ENCODE data around the gene NRF1. TPM values are rescaled to one million over a fixed set of nuclear protein-coding genes. Genes with fewer than 3 reads are reported as not detected.
A peak's percentile ranks its signal among the peaks of the same experiment; 100 is the strongest.

NRF1 gene
- total and polyA plus RNA-seq, 10 of the 15 experiments (the other 5 are each of a cell fraction or from before 2014, with no cell fraction given): 3.5 to 23.1 (median 13.5) TPM

DNA sequence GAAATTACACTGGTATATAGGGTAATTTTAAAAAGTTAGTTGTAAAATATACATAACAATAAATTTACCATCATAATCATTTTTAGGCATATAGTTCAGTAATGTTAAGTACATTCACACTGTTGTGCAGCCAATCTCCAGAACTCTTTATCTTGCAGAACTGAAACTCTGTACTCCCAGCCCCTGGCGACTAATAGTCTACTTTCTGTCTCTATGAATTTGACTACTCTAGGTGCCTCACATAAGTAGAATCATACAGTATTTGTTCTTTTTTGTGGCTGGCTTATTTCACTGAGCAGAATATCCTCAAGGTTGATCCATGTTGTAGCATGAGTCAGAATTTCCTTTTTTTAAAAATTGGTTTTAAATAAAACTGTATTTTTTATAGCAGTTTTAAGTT is 41.4 kb downstream of the NRF1 start:
- in situ Hi-C loops (cut with MboI) (no loop called here), intact Hi-C loops (cut with micrococcal nuclease; ENCODE audit: unreplicated experiment) (no loop called here)
- DNase-seq (ENCODE audit: low read depth, low spot score) (no peak), FAIRE-seq (peak; percentile 61), ATAC-seq (peak; percentile 89)
- Histone ChIP-seq H3K79me2 (ENCODE audit: control insufficient read depth, insufficient read depth, low read length) (peaks cover 3% of the 10 kb centered on the region), H3K9me3 (replicated peaks; ENCODE audit: control insufficient read depth, insufficient read depth, low read length) (no peaks in the 10 kb centered on the region), H4K20me1 (ENCODE audit: control insufficient read depth, insufficient read depth) (no peaks in the 10 kb centered on the region), H3K27ac (ENCODE audit: control insufficient read depth, insufficient read depth) (0 out of 2 replicates have a peak overlapping the region, but pooled peaks have one; percentile 33), H3K27me3 (replicated peaks in 1 of 2; ENCODE audit: control insufficient read depth in 2 of 2, insufficient read depth in 2 of 2, low read length in 1 of 2) (no peaks in the 10 kb centered on the region), H3K4me2 (ENCODE audit: control insufficient read depth, insufficient read depth) (no peak overlapping the region), H3K36me3 (ENCODE audit: control insufficient read depth in 2 of 2, insufficient read depth in 2 of 2, low read length in 1 of 2) (peaks cover 3 to 4% of the 10 kb centered on the region in 2 experiments; a peak in 3 of 4 replicates), H3K4me3 (no peak overlapping the region), H2AFZ (ENCODE audit: control insufficient read depth, low read depth, low read length) (no peak overlapping the region), H3K9ac (ENCODE audit: control insufficient read depth, insufficient read depth, low read length) (no peak overlapping the region), H3K4me1 (ENCODE audit: control insufficient read depth, insufficient read depth, low read length) (peaks cover 12% of the 10 kb centered on the region)
- ChIA-PET CTCF (interaction anchor here (1.3 kb wide), 1 partner anchor 16 kb away, joined by 3 read pairs; no protein-coding TSS in a partner anchor), RAD21 (ENCODE audit: unreplicated experiment) (no interaction called here), SMC1A (ENCODE audit: uncharacterized antibody, unreplicated experiment) (no interaction called here), POLR2A (no interaction called here)
- no peak for TF ChIP-seq BMI1 (IDR thresholded peaks at IDR 0.05; ENCODE audit: borderline replicate concordance)
- no peak for TF ChIP-seq SREBF2 (IDR thresholded peaks at IDR 0.05; ENCODE audit: low read length)
- TF ChIP-seq, protein P1, sequence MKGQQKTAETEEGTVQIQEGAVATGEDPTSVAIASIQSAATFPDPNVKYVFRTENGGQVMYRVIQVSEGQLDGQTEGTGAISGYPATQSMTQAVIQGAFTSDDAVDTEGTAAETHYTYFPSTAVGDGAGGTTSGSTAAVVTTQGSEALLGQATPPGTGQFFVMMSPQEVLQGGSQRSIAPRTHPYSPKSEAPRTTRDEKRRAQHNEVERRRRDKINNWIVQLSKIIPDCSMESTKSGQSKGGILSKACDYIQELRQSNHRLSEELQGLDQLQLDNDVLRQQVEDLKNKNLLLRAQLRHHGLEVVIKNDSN (IDR thresholded peaks at IDR 0.05; ENCODE audit: borderline replicate concordance, extremely low read length, insufficient read depth, low read depth, low read length): no peak
- no peak for TF ChIP-seq GABPA (IDR thresholded peaks at IDR 0.05; ENCODE audit: low read depth)
- 0 out of 2 replicates have a peak, but pooled peaks have one; percentile 10 for TF ChIP-seq RUNX3 (IDR thresholded peaks at IDR 0.05; ENCODE audit: low read length)
- TF ChIP-seq KAT2A (conservative IDR thresholded peaks at IDR 0.05; ENCODE audit: control insufficient read depth, low read depth, low read length): no peak
- TF ChIP-seq KDM1A (IDR thresholded peaks at IDR 0.05; ENCODE audit: borderline replicate concordance): no peak
- peak; percentile 75 for TF ChIP-seq SPI1 (IDR thresholded peaks at IDR 0.05; ENCODE audit: borderline replicate concordance, insufficient read depth, low read depth, low read length)
- no TSS peak for BruUV-seq (replicated peaks)
- WGBS (ENCODE audit: insufficient coverage, insufficient replicate concordance, low lambda C conversion rate, missing lambda C conversion rate): 25% methylated on average over 1 of the region's 1 CpG
